AG08396 (cell line): Measurements from ENCODE around the gene LRRC3C.
"Not testable (repeated sequence)": the region's sequence is repeated elsewhere in the genome, so short reads cannot be mapped to it uniquely, and the experiment has no call there.

Source experiments
- DNase-seq: peaks from one replicate; pipeline ENCODE4 v3.0.0; 2012; ENCODE audit warnings: low spot score, mixed read lengths

Gene LRRC3C

GRCh38 chr17:39924691-39925055 is 2.9 kb upstream of the LRRC3C start:
- DNase-seq = no peak

- DNase-seq = no peak
These were observed 2.0 kb upstream of the LRRC3C start for GRCh38 chr17:39925282-39926134.

- no peak for DNase-seq
These were observed 1.4 kb upstream of the LRRC3C start for GRCh38 chr17:39926135-39926587.

- peak; percentile 44 for DNase-seq
These were observed 888 bp upstream of the LRRC3C start for GRCh38 chr17:39926588-39927100.

GRCh38 chr17:39927929-39928857 is 661 bp downstream of the LRRC3C start:
- DNase-seq = no peak

- peak; percentile 77 for DNase-seq
These were observed 1.5 kb downstream of the LRRC3C start for GRCh38 chr17:39928858-39929645.

- peak; percentile 43 for DNase-seq
These were observed 2.3 kb downstream of the LRRC3C start for GRCh38 chr17:39929646-39930407.

GRCh38 chr17:39933912-39934311 is 6.4 kb downstream of the LRRC3C start:
- no peak for DNase-seq

- no peak for DNase-seq
These were observed 6.8 kb downstream of the LRRC3C start for GRCh38 chr17:39934324-39934723.

- no peak for DNase-seq
These were observed 8.4 kb downstream of the LRRC3C start for GRCh38 chr17:39935909-39936308.

- no peak for DNase-seq
These were observed 9.9 kb downstream of the LRRC3C start for GRCh38 chr17:39937447-39937846.

- DNase-seq = no peak
These were observed 10.8 kb downstream of the LRRC3C start for GRCh38 chr17:39938140-39938869.

- no peak for DNase-seq
These were observed 11.6 kb downstream of the LRRC3C start for GRCh38 chr17:39939106-39939505.

- peak; percentile 69 for DNase-seq
These were observed 12.3 kb downstream of the LRRC3C start for GRCh38 chr17:39939588-39940419.

GRCh38 chr17:39943702-39944392 is 16.3 kb downstream of the LRRC3C start:
- no peak for DNase-seq

- DNase-seq = no peak
These were observed 16.8 kb downstream of the LRRC3C start for GRCh38 chr17:39944393-39944711.

- no peak for DNase-seq
These were observed 19.2 kb downstream of the LRRC3C start for GRCh38 chr17:39946551-39947330.

- not testable (repeated sequence) for DNase-seq
These were observed 20.9 kb downstream of the LRRC3C start for GRCh38 chr17:39948489-39948828.
